MM.1S (cell line): Measurements from ENCODE around the gene EFEMP2.

ENCODE experiments used
- CTCF ChIP-seq: fragments of 300-600 bp; sonication (generic); IDR thresholded peaks from 2 replicates; pipeline ENCODE4 v1.5.1; 2016; ENCODE audit warnings: antibody characterized with exemption, low read length, mixed read lengths
- EZH2 ChIP-seq: fragments of 300-600 bp; sonication (generic); optimal IDR thresholded peaks from 2 replicates; pipeline ENCODE3; 2017; ENCODE audit warnings: low read depth, mild to moderate bottlenecking, antibody characterized with exemption, low read length, mixed read lengths
- EZH2phosphoT487 ChIP-seq: fragments of 300-600 bp; sonication (generic); IDR thresholded peaks from 2 replicates; pipeline ENCODE4 v1.6.1; 2018; ENCODE audit warnings: antibody characterized with exemption, low read length

GRCh38 chr11:65862191-65862735 lies 10.3 kb downstream of the EFEMP2 start:
- TF ChIP-seq CTCF (no peak), EZH2phosphoT487 (no peak), EZH2 (no peak)
